Astrocyte (in vitro differentiated cells and primary cell): Measurements from ENCODE around the gene GALNT18. TPM values are rescaled to one million over a fixed set of nuclear protein-coding genes. Genes with fewer than 3 reads are reported as not detected.

ENCODE experiments used
- DNase-seq: peaks from one replicate; pipeline ENCODE4 v3.0.0-alpha.2; 2010; ENCODE audit warnings: low read depth
- FAIRE-seq: peaks from 2 replicates; lab custom pipeline; 2011; peaks lifted over from hg19 to GRCh38; lab: Jason Lieb, UNC
- H2AFZ ChIP-seq: 2 replicates; pipeline ENCODE4 v1.6.0; 2012; ENCODE audit warnings: low read depth, low read length, inconsistent platforms
- H3K27ac ChIP-seq: 2 replicates; pipeline ENCODE4 v1.5.1; 2011; ENCODE audit warnings: low read depth, low read length, inconsistent platforms
- H3K27me3 ChIP-seq: 2 replicates; pipeline ENCODE4 v1.6.0; 2011; ENCODE audit warnings: low read length, inconsistent platforms; ENCODE audit not compliant: insufficient read depth
- H3K36me3 ChIP-seq: 2 replicates; pipeline ENCODE4 v1.5.1; 2011; ENCODE audit warnings: low read length, inconsistent platforms; ENCODE audit not compliant: insufficient read depth
- H3K4me1 ChIP-seq: 2 replicates; pipeline ENCODE4 v1.5.1; 2011; ENCODE audit warnings: low read length, inconsistent platforms; ENCODE audit not compliant: insufficient read depth
- H3K4me2 ChIP-seq: 2 replicates; pipeline ENCODE4 v1.6.0; 2012; ENCODE audit warnings: low read length, inconsistent platforms
- H3K4me3 ChIP-seq: 2 replicates; pipeline ENCODE4 v1.5.1; 2011; ENCODE audit warnings: low read depth, mild to moderate bottlenecking, low read length, inconsistent platforms; ENCODE audit not compliant: insufficient read depth
- H3K79me2 ChIP-seq: 2 replicates; pipeline ENCODE4 v1.6.0; 2012; ENCODE audit warnings: mild to moderate bottlenecking, low read length, inconsistent platforms; ENCODE audit not compliant: insufficient read depth
- H3K9ac ChIP-seq: 2 replicates; pipeline ENCODE4 v1.6.0; 2012; ENCODE audit warnings: mild to moderate bottlenecking, low read length, inconsistent platforms
- H3K9me3 ChIP-seq: 2 replicates; pipeline ENCODE4 v1.5.1; 2012; ENCODE audit warnings: low read depth, mild to moderate bottlenecking, low read length, inconsistent platforms; ENCODE audit not compliant: insufficient read depth
- H4K20me1 ChIP-seq: 2 replicates; pipeline ENCODE4 v1.6.0; 2012; ENCODE audit warnings: low read length, inconsistent platforms; ENCODE audit not compliant: insufficient read depth
- H3K27ac Mint-ChIP-seq: one replicate; pipeline ENCODE4 v1.8.0; 2021; ENCODE audit warnings: mild to moderate bottlenecking, mixed read lengths; ENCODE audit not compliant: unreplicated experiment
- H3K27me3 Mint-ChIP-seq: one replicate; pipeline ENCODE4 v1.8.0; 2021; ENCODE audit warnings: low read depth, mixed read lengths; ENCODE audit not compliant: unreplicated experiment
- H3K36me3 Mint-ChIP-seq: one replicate; pipeline ENCODE4 v1.8.0; 2021; ENCODE audit warnings: low read depth, mixed read lengths; ENCODE audit not compliant: unreplicated experiment
- H3K4me1 Mint-ChIP-seq: one replicate; pipeline ENCODE4 v1.8.0; 2021; ENCODE audit warnings: low read depth, mixed read lengths; ENCODE audit not compliant: unreplicated experiment
- H3K4me3 Mint-ChIP-seq: one replicate; pipeline ENCODE4 v1.8.0; 2021; ENCODE audit warnings: mild to moderate bottlenecking, moderate library complexity, mixed read lengths; ENCODE audit not compliant: unreplicated experiment
- H3K9me3 Mint-ChIP-seq: one replicate; pipeline ENCODE4 v1.8.0; 2021; ENCODE audit warnings: mild to moderate bottlenecking, mixed read lengths; ENCODE audit not compliant: unreplicated experiment
- CTCF ChIP-seq: IDR thresholded peaks from 2 replicates; pipeline ENCODE4 v1.5.1; 2011; ENCODE audit warnings: low read depth, mild to moderate bottlenecking, inconsistent platforms, low read length, moderate library complexity; ENCODE audit not compliant: insufficient read depth
- EZH2 ChIP-seq: IDR thresholded peaks from 2 replicates; pipeline ENCODE4 v1.6.1; 2012; ENCODE audit warnings: mild to moderate bottlenecking, low read length, inconsistent platforms; ENCODE audit not compliant: insufficient read depth
- total RNA-seq: library from RNA; stranded (reverse); gene quantifications from 2 replicates; pipeline ENCODE4 v1.2.1, GENCODE V29; 2021

The GALNT18 gene
- total RNA-seq, 1 donor from 2014 or later: 6.5 TPM

GRCh38 chr11:11387622-11388305 lies 234.0 kb downstream of the GALNT18 start:
- peaks cover 2% of the 10 kb centered on the region for H3K9me3 Mint-ChIP-seq
- Histone ChIP-seq H3K9me3 (no peaks in the 10 kb centered on the region), H3K79me2 (no peaks in the 10 kb centered on the region), H3K9ac (no peak overlapping the region), H2AFZ (no peak overlapping the region), H3K36me3 (no peaks in the 10 kb centered on the region), H3K4me2 (no peak overlapping the region), H4K20me1 (no peaks in the 10 kb centered on the region), H3K4me1 (peaks cover 11% of the 10 kb centered on the region), H3K27ac (no peak overlapping the region), H3K27me3 (peaks cover 23% of the 10 kb centered on the region), H3K4me3 (no peak overlapping the region)
- no peak overlapping the region for H3K4me3 Mint-ChIP-seq
- H3K27me3 Mint-ChIP-seq: peaks cover 9% of the 10 kb centered on the region
- no peak for FAIRE-seq
- no peak overlapping the region for H3K27ac Mint-ChIP-seq
- no peak for DNase-seq
- no peaks in the 10 kb centered on the region for H3K4me1 Mint-ChIP-seq
- H3K36me3 Mint-ChIP-seq: no peaks in the 10 kb centered on the region
- TF ChIP-seq CTCF (no peak), EZH2 (no peak)

- DNase-seq (no peak), FAIRE-seq (no peak)
- peaks cover 23% of the 10 kb centered on the region for H3K27me3 ChIP-seq
- H3K9me3 ChIP-seq: no peaks in the 10 kb centered on the region
- H3K27me3 Mint-ChIP-seq: peaks cover 9% of the 10 kb centered on the region
- peaks cover 8% of the 10 kb centered on the region for H3K4me1 ChIP-seq
- no peak overlapping the region for H3K4me2 ChIP-seq
- no peak overlapping the region for H3K9ac ChIP-seq
- no peak overlapping the region for H3K27ac ChIP-seq
- no peak for TF ChIP-seq EZH2
- TF ChIP-seq CTCF: no peak
- no peaks in the 10 kb centered on the region for H3K4me1 Mint-ChIP-seq
- H3K9me3 Mint-ChIP-seq: peaks cover 2% of the 10 kb centered on the region
- no peak overlapping the region for H3K4me3 Mint-ChIP-seq
- no peak overlapping the region for H3K4me3 ChIP-seq
- no peak overlapping the region for H2AFZ ChIP-seq
- no peaks in the 10 kb centered on the region for H3K36me3 Mint-ChIP-seq
- no peak overlapping the region for H3K27ac Mint-ChIP-seq
- H3K36me3 ChIP-seq: no peaks in the 10 kb centered on the region
- H4K20me1 ChIP-seq: no peaks in the 10 kb centered on the region
- no peaks in the 10 kb centered on the region for H3K79me2 ChIP-seq
These were observed 234.6 kb downstream of the GALNT18 start for GRCh38 chr11:11387207-11387606.

- no peak for FAIRE-seq
- Mint-ChIP-seq H3K4me1 (no peaks in the 10 kb centered on the region), H3K4me3 (no peak overlapping the region)
These were observed 237.0 kb downstream of the GALNT18 start for GRCh38 chr11:11384829-11385228.

More at GRCh38 chr11:11384829-11385228, 237.0 kb downstream of the GALNT18 start:
- Histone ChIP-seq H3K9ac (no peak overlapping the region), H3K27ac (no peak overlapping the region), H3K4me1 (no peaks in the 10 kb centered on the region), H2AFZ (no peak overlapping the region), H3K27me3 (peaks cover 22% of the 10 kb centered on the region), H3K4me3 (no peak overlapping the region), H3K79me2 (no peaks in the 10 kb centered on the region), H4K20me1 (no peaks in the 10 kb centered on the region), H3K9me3 (no peaks in the 10 kb centered on the region), H3K4me2 (no peak overlapping the region), H3K36me3 (no peaks in the 10 kb centered on the region)
- Mint-ChIP-seq H3K36me3 (no peaks in the 10 kb centered on the region), H3K27me3 (peaks cover 5% of the 10 kb centered on the region), H3K27ac (peak overlapping the region; percentile 77), H3K9me3 (no peaks in the 10 kb centered on the region)
- no peak for DNase-seq
- no peak for TF ChIP-seq EZH2
- TF ChIP-seq CTCF: no peak
